Osteocyte (in vitro differentiated cells): ENCODE results near the gene NABP1. TPM values are rescaled to one million over a fixed set of nuclear protein-coding genes. Genes with fewer than 3 reads are reported as not detected.

ENCODE experiments used
- DNase-seq: peaks from one replicate; pipeline ENCODE4 v3.0.0; 2021; ENCODE audit warnings: mixed read lengths; ENCODE audit not compliant: unreplicated experiment; ENCODE audit errors: extremely low spot score
- H3K27ac Mint-ChIP-seq: one replicate; pipeline ENCODE4 v1.8.0; 2021; ENCODE audit warnings: mild to moderate bottlenecking, mixed read lengths; ENCODE audit not compliant: unreplicated experiment
- H3K27me3 Mint-ChIP-seq: one replicate; pipeline ENCODE4 v1.8.0; 2021; ENCODE audit warnings: mixed read lengths; ENCODE audit not compliant: unreplicated experiment
- H3K36me3 Mint-ChIP-seq: one replicate; pipeline ENCODE4 v1.8.0; 2021; ENCODE audit warnings: mixed read lengths; ENCODE audit not compliant: unreplicated experiment
- H3K4me1 Mint-ChIP-seq: one replicate; pipeline ENCODE4 v1.8.0; 2021; ENCODE audit warnings: mixed read lengths; ENCODE audit not compliant: unreplicated experiment
- H3K4me3 Mint-ChIP-seq: one replicate; pipeline ENCODE4 v1.8.0; 2021; ENCODE audit warnings: mild to moderate bottlenecking, moderate library complexity, mixed read lengths; ENCODE audit not compliant: unreplicated experiment
- H3K9me3 Mint-ChIP-seq: one replicate; pipeline ENCODE4 v1.8.0; 2021; ENCODE audit warnings: mixed read lengths; ENCODE audit not compliant: unreplicated experiment
- CTCF ChIP-seq: fragments of 200-600 bp; sonication (generic); IDR thresholded peaks from 2 replicates; pipeline ENCODE4 v1.5.0; 2021; ENCODE audit warnings: antibody characterized with exemption, mild to moderate bottlenecking, moderate library complexity
- total RNA-seq: library from RNA; stranded (reverse); gene quantifications from 2 replicates; pipeline ENCODE4 v1.2.1, GENCODE V29; 2021

NABP1 gene
- total RNA-seq, 1 donor from 2014 or later = 12.2 TPM

- H3K27ac Mint-ChIP-seq = no peak overlapping the region
- no peaks in the 10 kb centered on the region for H3K27me3 Mint-ChIP-seq
- H3K4me1 Mint-ChIP-seq = peaks cover 45% of the 10 kb centered on the region
- TF ChIP-seq CTCF = no peak
- DNase-seq = no peak
- no peak overlapping the region for H3K4me3 Mint-ChIP-seq
- H3K9me3 Mint-ChIP-seq = no peaks in the 10 kb centered on the region
- peaks cover 24% of the 10 kb centered on the region for H3K36me3 Mint-ChIP-seq
Observed at GRCh38 chr2:191682126-191682525, 4.2 kb downstream of the NABP1 start.

- no peak for TF ChIP-seq CTCF
- DNase-seq = no peak
- H3K4me3 Mint-ChIP-seq = no peak overlapping the region
- peaks cover 29% of the 10 kb centered on the region for H3K36me3 Mint-ChIP-seq
- no peak overlapping the region for H3K27ac Mint-ChIP-seq
- peaks cover 48% of the 10 kb centered on the region for H3K4me1 Mint-ChIP-seq
- H3K9me3 Mint-ChIP-seq = no peaks in the 10 kb centered on the region
- H3K27me3 Mint-ChIP-seq = no peaks in the 10 kb centered on the region
Observed at GRCh38 chr2:191686066-191686465, 8.1 kb downstream of the NABP1 start.

- no peaks in the 10 kb centered on the region for H3K9me3 Mint-ChIP-seq
- DNase-seq = no peak
- peaks cover 29% of the 10 kb centered on the region for H3K36me3 Mint-ChIP-seq
- no peaks in the 10 kb centered on the region for H3K27me3 Mint-ChIP-seq
- peaks cover 47% of the 10 kb centered on the region for H3K4me1 Mint-ChIP-seq
- no peak overlapping the region for H3K4me3 Mint-ChIP-seq
- no peak for TF ChIP-seq CTCF
- H3K27ac Mint-ChIP-seq = no peak overlapping the region
Observed at GRCh38 chr2:191686729-191687128, 8.8 kb downstream of the NABP1 start.

GRCh38 chr2:191687867-191688266 is 9.9 kb downstream of the NABP1 start:
- Mint-ChIP-seq H3K4me1 (peaks cover 43% of the 10 kb centered on the region), H3K36me3 (peaks cover 23% of the 10 kb centered on the region), H3K27me3 (no peaks in the 10 kb centered on the region), H3K27ac (no peak overlapping the region), H3K9me3 (no peaks in the 10 kb centered on the region), H3K4me3 (no peak overlapping the region)
- DNase-seq = no peak
- TF ChIP-seq CTCF = no peak

- Mint-ChIP-seq H3K9me3 (no peaks in the 10 kb centered on the region), H3K4me3 (no peak overlapping the region), H3K36me3 (peaks cover 15% of the 10 kb centered on the region), H3K4me1 (peaks cover 45% of the 10 kb centered on the region), H3K27me3 (no peaks in the 10 kb centered on the region), H3K27ac (peak overlapping the region; percentile 67)
- no peak for TF ChIP-seq CTCF
- no peak for DNase-seq
Observed at GRCh38 chr2:191688934-191689695, 11.2 kb downstream of the NABP1 start.
